Suppressor macrophage (primary cell): ENCODE results near the gene ALDH1L2.

Source experiments
- DNase-seq, 4 experiments: peaks; one replicate each; pipeline ENCODE4 v3.0.0-alpha.2; 2020 to 2022
- total RNA-seq, 17 experiments: gene quantifications; one replicate each; lab custom pipeline; 2026; ENCODE audit warnings: mixed read lengths in 6 of 17, inconsistent platforms in 3 of 17; lab: John Stamatoyannopoulos, UW

Gene ALDH1L2
- total RNA-seq, result 6.7 to 46.1 (median 17.7) reads per million in 17 experiments

DNA sequence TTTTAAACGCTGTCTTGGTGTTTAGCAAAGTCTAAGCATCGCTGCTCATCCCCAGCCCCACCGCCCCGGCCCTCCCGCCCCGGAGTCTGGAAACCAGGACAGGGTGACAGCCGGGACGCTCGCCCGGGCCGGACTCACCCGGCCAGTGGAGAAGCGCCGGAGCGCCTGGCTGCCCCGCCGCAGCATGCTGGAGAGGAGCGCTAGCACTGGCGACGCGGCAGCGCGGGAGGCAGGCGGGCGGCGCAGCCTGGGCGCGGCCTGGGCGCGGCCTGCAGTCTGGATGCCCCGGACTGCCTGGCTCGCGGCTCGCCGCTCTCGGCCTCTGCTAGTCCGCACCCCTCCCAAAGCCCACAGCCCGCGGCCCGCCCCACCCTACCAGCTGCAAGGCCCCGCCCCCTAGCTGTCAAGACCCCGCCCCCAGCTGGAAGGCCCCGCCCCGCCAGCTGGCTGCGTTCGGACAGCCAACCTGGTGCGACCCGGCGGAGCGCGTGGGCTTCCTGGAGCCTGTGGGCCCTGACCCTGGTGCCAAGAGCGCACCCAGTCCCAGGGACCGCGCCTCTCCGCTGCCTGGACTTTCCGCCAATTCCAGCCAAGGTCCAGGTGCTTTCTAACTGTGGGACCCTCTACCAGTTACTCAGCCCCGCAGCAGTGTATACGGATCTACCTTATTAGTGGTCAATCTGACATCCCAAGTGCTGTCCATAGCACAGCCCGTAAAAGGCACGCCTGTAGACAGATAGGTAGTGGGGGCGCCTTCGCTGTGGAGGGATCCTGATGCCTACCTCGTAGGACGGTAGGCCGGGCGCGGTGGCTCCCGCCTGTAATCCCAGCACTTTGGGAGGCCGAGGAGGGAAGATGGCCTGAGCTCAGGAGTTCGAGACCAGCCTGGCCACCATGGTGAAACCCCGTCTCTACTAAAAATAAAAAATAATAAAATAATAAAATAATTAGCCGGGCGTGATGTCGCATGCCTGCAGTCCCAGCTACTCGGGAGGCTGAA, at the start of gene ALDH1L2:
Gene ALDH1L2, minus strand, starts transcription at position 208 of the 1,000 bp plus-strand sequence. Its CDS starts 22 bp downstream, at position 186.
- peak; percentile 82 to 94 (median 88) for DNase-seq

DNA sequence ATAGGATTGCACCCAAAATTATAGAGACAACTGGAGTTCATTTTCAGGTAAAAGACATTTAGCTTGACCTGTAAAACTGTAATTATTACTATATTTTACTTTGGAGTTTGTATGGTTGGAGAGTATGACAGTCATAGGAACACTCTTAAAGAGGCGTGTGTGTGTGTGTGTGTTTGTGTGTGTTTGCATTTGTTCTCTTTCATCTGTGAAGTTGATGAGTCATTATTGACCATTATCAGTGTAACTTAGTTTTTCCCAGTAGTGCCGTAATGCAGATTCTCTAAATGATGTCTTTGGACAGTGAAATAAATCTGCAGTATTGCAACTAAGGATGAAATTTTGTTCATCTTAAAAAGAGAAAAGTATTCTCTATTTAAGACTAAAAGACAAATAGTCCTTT, 36.3 kb upstream of the ALDH1L2 start:
- DNase-seq, result no peak

DNA sequence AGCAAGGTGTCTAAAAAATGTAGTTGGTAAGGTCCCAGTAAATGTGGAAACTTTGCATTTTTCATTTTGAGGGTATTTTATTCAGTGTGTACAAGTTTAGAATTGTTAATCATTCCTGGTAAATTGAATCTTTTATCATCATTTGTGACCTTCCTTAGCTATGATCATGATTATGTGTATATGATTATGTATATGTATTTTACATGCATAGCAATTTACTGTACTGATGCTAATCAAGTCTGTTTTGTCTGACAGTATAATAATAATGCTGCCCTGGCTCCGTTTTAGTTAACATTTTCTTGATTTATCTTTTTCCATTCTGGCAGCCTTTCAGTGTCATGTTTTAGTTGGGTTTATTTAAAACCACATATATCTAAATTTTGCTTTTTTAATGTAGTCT, 32.7 kb upstream of the ALDH1L2 start:
- no peak for DNase-seq

DNA sequence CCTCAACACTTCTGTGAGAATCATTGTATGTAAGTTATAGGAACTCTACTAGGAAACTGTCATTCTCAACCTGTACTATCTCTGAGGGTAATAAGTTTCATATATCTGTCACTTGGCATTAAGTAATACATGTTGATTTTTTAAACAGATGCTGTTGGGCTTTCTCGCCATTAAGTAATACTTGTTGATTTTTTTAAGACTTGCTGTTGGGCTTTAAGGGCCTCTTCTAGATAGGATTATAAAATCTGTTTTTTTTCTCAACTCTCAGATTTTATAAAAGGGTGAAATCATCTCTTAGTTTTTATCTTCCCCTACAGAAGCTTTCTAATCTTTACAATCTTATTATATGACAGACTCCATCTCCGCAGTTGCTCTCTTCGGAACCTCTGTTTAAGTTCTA, 28.8 kb upstream of the ALDH1L2 start:
- DNase-seq, result no peak

DNA sequence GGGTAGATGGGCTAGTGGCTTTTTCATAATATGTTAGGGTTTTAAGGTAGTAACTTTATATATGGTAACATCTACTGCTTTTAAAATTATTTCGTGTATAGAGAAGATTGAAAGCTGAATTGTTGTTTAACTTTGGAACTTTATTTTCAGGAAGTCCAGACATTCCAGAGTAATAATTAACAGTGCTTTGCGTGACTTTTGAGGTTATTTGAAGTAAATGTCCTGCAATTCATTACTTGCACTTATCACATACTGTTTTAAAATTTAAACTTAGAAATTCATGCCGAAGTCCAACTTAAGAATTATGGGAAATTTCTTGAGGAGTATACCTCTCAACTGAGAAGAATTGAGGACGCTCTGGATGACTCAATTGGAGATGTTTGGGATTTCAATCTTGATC, 26.6 kb upstream of the ALDH1L2 start:
- no peak for DNase-seq

DNA sequence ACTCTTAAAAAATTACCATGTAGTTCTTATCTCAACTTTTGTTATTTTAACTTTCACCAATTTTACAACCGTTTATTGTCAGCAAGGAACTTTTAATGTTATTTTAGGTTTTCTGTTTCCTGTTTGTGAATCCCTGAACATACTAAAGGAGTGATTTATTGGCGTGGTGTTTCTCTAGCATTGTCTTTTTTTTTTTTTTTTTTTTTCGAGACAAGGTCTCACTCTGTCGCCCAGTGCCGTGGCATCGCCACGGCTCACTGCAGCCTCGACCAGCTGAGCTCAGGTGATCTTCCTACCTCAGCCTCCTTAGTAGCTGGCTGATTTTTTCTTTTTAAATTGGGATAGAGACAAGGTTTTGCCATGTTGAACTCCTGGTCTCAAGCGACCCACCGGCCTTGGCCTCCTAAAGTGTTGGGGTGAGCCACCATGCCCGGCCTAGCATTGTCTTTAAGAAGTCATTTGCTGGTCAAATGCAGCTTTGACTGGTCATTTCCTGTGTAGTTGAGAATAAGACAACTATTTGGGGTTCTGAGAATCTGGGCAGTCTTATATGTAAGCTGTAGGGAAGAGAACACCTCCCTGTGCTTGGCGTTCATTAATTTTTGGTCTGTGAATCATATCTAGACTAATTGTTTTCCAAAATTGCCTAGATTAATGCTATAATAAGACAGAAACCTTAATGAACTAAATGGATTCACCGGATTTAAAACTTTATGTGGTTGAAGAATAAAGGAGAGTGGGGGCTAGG, 25.4 kb upstream of the ALDH1L2 start:
- peak; percentile 8 to 45 (median 25) for DNase-seq

DNA sequence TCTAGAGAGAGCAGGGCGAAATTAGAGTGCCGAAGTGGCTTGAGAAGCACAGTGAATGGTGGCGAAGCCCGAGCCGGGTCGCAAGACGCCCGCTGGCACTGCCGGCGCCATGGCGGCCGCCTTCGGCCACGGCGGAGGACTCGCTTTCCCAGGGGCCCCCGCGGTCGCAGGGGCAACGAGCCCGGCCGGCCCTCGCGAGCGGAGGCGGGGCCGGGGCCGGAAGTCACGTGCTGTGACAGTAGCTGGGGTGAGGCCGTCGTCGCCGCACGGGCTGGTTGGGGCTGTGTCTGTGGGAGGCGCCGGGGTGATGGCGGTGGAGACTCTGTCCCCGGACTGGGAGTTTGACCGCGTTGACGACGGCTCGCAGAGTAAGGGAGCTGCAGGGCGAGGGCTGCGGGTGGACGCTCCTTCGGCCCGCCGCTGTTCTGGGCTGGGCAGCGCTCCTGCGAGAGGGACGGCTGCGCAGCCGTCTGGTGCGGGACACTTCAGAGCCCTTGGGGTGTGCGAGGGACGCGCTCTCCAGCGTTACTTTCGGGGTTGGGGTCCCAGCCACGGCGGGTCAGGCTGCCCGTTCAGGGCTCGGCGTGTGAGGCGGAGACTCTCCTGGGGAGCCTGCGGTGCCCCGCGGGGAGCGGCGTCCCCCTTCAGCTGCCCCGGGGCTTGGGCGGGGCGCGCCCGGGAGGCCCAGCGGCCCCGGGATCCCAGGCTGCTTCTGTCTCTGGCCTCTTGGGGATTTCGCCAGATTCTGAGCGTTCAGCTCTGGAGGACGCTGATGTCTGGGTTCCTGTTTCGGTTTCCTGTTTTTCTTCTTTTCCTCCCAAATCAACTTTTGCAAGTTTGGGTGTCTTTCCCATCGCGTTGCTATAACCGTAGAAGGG, 23.5 kb upstream of the ALDH1L2 start, which contains the start of gene WASHC4:
Gene WASHC4, plus strand, starts transcription at position 238 of the 878 bp plus-strand sequence. Its CDS starts 70 bp downstream, at position 308.
- peak; percentile 96 to 99 (median 98) for DNase-seq

DNA sequence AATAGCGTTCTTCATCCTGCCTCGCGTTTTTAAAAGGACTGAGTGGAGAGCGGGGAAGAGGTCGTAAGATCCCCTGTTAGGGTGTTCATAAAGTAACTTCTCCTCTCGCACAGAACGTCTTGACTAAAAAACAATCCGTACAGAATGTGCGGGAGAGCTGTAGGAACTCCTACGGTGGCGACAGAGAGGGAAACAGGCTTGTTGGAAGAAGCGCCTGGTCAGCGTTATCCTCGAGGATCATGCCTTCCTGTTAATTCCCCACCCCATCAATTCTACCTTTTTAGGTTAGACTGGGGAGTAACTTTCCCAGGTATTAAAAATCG, 22.9 kb upstream of the ALDH1L2 start:
- peak in 2 of 4 experiments; percentile 77 to 83 for DNase-seq

DNA sequence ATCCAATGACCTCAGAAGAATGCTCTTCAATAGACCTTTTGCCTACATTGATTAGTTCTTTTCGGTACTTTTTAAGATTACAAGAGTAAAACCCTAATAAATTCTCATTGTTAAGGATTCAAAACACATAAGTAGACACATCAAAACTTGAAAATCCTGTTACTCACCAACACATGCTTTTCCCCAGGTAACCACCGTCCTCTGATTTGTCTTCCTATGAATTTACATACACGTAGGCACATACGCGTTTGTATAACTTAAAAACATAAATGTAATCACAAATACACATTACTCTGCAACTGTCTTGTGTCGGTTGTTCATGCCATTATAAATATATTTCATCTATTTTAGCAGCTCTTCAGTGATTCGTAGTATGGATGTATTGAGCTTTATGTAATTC, 22.4 kb upstream of the ALDH1L2 start:
- no peak for DNase-seq

DNA sequence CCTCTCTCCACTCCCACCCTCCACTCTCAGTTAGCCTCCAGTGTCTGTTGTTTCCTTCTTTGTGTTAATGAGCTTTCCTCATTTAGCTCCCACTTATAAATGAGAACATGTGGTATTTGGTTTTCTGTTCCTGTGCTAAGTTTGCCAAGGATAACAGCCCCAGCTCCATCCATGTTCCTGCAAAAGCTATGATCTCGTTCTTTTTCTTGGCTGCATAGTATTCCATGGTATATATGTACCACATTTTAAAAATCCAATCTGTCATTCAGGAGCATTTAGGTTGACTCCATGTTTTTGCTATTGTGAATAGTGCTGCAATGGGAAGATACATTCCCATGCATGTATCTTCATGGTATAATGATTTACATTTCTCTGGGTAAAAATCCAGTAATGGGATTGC, 20.5 kb upstream of the ALDH1L2 start:
- no peak for DNase-seq

DNA sequence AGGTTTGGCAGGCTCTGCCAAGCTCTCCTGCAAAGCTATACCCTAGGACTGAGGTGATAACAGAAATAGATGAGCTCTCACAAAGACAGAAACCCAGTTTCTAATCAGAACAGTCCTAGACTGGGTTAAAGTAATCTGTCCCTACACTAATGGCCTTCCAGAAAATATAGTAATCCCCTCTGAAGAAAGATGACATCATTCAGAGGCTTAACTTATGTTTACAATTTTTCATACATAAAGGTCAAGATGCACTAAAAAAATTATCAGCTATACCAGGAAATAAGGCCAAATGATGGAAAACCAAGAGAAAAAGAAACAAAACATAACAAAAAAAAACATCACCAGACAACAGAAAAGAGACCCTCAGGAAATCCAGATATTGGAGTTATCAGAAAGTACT, 18.4 kb upstream of the ALDH1L2 start:
- no peak for DNase-seq

DNA sequence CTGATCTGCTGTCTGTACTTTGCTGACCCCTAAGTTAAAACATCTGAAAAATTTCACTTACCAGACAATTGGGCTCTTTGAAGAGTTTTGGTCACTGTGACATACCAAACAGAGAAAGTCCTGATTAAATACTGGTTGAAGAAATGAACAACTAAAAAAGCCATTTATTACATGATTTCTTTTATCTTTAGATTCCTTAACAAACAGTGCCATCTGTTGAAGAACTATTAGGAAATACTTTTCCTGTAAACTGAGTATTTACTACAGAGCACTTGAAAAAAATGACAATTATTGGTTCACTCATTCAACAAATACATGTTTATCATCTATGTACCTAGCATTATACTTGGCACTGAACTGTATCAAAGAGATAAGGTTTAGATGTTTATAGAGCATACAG, 16.7 kb upstream of the ALDH1L2 start:
- no peak for DNase-seq

DNA sequence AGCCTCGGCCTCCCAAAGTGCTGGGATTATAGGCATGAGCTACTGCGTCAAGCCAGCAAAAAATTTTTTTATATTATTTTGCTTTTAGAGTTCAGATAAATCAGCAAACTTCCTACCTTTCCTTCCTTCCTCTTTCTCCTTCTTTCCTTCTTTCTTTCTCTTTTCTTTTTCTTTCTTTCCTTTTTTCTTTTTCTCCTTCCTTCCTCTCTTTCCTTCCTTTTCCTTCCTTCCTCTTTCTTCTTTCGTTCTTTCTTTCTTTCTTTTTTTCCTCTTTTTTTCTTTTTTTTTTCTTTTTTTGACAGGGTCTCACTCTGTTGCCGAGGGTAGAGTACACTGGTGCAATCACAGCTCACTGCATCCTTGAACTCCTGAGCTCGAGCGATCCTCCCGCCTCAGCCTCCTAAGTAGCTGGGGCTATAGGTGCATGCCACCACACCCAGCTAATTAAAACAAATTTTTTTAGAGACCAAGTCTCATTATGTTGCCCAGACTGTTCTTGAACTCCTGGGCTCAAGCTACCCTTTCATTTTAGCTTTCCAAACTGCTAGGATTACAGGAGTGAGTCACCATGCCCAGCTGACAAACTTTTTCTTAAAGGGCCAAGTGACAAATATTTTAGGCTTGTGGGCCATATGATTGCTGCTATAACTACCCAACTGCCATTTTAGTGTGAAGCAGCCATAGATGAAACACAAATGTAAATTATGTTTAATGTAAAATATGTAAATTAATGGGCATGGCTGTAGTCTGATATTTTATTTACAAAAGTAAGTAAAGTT, 16.1 kb upstream of the ALDH1L2 start:
- DNase-seq, result peak; percentile 13 to 50 (median 38)

DNA sequence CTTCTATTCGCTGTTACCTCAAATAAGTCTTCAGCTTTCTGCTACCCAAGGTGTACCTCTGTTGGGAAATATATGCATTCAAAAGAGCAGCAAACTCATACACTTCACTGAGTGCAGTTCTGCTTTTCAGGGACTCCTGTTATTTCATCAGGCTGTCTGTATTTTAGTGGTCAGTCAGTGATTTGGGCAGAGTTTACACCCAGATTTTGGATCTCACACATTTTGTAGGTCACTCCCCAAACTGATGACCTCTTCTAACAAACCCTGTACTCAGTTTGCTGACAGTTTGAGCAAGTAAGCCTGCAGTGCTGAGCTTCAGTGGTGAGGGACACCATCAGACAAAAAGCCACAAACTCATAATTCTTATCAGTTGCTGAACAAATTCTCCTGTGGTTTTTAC, 15.1 kb upstream of the ALDH1L2 start:
- peak; percentile 7 to 53 (median 38) for DNase-seq

DNA sequence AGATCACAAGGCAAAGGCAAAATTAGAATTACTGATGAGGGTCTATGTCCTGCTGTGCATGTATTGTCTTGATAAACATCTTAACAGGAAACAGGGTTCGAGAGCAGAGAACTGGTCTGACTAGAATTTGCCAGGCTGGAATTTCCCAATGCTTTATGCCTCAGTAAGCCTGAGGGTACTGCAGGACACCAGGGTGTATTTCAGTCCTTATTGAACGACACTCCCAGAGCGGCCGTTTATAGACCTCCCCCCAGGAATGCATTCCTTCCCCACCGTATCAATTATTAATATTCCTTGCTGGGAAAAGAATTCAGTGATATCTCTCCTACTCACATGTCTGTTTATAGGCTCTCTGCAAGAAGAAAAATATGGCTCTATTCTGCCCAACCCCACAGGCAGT, 11.1 kb upstream of the ALDH1L2 start:
- peak in 1 of 4 experiments; percentile 16 for DNase-seq

DNA sequence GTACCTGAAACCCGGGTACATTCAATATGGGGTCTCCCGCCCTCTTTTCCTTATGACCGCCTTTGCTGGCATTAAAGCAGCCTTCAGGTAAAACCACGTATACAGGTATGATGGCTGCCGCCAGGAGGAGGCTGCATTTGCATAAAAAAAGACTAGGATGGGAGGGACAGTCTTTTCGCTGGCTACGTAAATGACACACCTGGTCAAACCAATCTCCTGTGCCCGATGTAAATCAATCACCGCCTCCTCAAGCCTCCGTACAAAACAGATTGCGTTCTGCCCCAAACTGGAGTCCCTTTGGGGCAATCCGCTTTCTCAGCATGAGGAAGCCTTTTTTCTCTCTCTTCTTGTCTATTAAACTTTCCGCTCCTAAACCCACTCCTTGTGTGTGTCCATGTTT, 8.1 kb upstream of the ALDH1L2 start:
- no peak for DNase-seq

DNA sequence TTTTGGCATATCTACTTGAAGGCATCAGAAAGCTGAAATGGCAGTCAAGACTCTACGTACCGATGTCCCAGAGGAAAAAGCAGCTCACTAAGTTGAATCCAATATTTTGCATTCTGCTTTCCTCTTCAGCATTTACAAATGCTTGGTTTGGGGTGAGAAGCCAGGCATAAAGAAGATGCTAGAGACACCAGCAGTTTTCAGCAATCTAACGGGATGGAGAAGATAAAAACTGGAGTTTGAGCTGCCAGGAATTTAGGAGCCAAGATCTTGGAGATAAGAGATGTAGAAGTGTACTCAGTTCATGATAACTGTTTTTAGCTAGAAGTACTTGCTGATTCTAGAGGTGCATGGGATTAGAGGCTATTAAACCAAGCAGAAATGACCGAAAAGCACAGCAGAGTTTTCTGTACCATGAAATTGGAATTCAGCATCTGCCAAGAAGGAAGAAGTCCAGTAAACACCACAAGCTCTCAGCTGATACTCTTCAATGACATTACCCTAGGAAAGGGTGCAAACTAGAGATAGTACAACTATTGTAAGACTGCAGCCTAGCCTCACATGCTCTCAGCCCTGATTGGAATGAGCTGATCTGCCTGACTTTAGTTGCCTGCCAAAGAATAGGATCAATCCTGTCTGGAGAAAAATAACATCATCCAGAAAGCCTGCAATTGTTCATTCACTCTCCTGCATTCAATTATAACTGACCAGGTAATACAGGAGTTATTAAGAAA, 7.4 kb upstream of the ALDH1L2 start:
- DNase-seq, result no peak

DNA sequence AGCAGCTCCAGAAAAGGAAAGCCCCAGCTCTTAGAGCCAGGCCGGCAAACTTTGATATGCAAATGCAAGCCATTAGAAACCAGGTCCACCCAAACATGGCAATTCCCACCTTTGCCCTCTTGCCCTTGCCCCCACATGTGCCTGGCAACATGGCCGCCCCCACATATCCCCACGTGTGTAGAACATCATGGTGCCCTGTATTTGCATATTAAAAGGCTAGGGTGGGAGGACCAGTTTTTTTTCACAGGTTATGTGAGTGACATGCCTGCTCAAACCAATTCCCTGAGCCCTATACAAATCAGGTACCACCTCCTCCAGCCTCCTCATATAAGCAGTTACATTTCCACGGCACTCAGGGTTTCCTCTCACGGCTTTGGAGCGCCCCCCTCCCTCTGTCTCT, 6.1 kb upstream of the ALDH1L2 start:
- no peak for DNase-seq

DNA sequence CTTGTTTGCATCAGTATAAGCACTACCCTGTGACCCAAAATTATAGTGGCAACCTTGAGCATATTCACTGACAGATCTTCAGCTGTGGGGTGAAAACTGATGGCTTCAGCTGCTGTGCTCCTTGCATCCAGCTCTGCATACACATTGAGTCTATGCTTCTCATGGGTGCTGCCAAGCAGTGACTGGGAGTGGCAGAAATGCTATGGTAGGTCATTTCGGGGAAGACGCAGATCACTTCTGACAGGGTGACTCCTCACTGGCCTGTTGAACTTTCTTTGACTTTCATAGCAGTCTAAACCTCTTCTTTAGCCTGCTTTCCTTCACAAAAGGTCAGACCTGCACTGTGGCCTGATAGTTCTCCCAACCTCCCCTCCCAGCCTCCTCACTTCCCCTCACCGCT, 5.6 kb upstream of the ALDH1L2 start:
- no peak for DNase-seq

DNA sequence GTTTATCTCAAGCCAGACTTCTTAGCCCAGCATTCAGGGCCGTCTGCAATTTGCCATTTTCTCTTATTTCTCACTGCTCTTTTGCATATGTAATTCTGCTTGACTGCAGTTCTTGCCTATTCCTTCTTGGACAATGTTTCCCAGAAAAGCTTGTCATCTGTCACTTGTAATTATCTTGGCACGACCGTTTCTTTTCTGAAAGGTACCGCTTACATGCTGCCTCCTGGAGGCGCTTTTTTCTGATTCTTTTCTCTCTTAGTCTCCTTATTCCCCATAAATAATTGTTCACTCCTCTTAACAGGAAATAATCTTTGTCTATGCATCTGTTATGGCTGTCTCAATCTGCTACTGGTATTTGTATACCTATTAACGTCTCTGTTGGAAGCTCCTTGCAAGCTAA, 1.2 kb upstream of the ALDH1L2 start:
- no peak for DNase-seq

DNA sequence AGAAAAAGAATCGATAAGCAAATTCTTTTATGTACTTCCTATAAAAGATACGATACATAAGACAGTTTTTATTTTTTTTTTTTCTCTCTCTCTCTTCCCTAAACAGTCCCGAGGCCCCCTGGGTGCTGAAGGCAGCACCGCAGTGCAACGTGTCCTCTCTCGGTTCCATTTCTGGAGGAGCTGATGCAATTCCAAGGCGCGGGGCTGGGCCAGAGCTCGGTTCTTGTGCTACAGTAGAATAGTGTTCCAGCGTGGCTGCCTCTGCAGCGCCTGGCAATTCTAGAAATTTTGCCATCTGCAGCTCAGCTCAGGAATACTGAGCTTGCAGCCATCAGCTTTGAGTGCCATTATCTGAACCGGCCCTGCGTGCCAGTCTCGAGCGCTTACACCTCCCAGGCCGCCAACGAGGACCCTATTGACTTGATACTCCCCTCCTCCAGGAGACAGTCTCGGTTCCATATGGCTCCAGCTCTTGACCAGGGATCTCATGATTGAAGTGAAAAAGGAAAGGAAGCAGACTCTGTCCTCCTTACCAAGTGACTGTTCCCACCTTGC, 630 bp downstream of the ALDH1L2 start:
- DNase-seq, result peak; percentile 76 to 86 (median 80)
